ENCODE measurements around the gene CHRNB4.

CHRNB4 gene

DNA sequence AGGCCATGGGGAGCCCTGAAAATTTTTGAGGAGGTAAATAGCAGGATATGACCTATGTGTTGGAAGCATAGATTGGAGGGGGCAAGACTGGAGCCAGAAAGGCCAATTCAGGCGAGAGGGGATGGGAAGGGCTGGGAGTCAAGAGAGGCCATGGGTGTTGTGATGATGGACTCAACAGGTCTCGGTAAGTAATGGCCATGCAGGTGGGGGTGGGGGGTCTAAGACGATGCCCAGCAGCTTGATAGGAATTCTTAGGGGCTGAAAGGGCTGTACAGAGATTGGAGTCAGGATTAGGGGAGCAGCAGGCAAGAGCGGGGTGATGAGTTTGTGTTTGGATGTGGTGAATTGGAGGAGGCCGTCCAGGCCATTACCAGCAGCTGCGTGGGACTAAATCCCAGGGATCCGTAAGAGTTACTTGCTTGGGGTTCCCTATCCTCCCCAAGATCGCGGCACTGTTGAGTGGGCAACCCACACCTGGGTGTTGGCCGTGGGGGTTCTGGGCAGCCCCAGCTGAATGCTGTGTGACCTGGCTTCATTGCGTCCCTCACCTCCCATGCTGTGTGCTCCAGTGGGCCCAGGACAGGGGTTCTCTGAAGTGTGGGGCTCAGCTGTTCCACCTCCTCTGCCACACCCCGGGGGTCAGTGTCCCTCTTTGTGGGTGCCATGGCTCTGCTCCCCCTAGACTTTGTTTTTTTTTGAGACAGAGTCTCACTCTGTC lies 41.8 kb upstream of the CHRNB4 start:
- TF ChIP-seq CTCF (IDR thresholded peaks at IDR 0.05; ENCODE audit: low read depth, low read length), result no peak
- no peak for TF ChIP-seq POLR2A (IDR thresholded peaks at IDR 0.05; ENCODE audit: extremely low read depth, insufficient read length)
- TF ChIP-seq MAX (IDR thresholded peaks at IDR 0.05; ENCODE audit: low read depth, low read length), result no peak
- no peak for TF ChIP-seq MYC (IDR thresholded peaks at IDR 0.05; ENCODE audit: low read depth, low read length)
- DNase-seq (ENCODE audit: low read depth), result no peak
- no peak overlapping the region for H3K4me3 ChIP-seq (ENCODE audit: low read depth, low read length)

DNA sequence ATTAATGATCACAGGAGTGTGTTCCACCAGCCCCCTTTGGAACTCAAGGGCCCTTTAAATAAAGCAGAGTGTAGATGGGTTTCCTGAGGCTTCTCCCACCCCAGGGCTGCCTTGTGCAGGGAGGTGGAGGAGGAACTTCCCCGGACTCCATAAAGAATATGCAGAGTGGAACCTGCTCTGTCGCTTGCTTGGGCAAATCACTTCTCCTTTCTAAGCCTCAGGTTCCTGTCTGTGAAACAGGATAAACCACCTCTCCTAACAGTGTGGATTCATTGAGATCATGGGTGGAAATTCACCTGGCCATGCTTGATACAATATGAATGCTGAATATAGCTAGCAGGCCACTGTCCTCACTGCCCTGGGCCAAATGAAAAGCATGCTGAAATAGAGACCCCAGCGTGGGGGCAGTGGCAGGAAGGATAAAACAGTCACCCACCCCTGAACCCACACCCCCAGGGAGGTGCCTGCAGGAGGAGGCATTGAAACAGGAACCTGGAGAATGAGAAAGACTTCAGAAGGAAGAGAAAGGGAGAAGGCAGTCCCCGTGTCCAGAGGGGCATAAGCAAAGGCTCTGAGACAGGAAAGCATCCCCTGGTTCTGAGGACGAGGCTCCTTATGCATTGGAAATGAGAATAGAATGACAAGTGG lies 41.1 kb upstream of the CHRNB4 start:
- DNase-seq (ENCODE audit: low read depth), result peak; percentile 48
- H3K4me3 ChIP-seq (ENCODE audit: low read depth, low read length), result no peak overlapping the region

DNA sequence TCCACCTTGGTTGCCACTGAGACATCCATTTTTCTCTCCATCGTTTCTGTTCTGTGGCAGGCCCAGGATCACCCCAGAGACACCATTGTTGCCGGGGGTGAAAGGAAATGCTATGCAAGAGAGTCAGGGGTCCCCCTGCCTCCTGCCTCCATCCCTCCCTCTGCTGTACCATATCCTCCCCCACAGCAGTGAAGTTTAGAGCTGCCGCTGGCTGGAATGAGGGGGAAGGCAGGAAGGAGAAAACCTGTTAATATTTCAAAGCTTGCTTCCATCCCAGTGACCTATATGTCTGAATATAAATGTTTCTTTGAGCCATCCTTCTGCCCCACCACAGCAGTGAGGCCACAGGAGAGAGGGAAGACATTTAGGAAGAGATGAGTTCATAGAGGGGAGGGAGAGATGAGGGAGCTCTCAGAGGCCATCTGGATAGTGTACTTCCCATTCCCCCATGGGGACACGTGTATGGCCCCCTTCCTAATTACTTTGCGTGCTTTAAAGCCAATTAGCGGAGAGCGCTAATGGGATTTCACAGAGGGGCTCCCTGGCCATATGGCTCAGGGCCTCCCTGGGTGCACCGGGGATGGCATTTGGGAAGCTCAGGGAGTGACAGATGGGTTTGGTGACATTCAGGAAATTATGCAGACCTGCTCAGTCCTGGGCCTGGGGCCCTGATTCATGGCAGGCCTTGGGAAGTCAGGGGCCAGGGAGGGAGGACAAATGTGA lies 40.4 kb upstream of the CHRNB4 start:
- DNase-seq (ENCODE audit: low read depth), result peak; percentile 7
- TF ChIP-seq POLR2A (IDR thresholded peaks at IDR 0.05; ENCODE audit: extremely low read depth, insufficient read length) (no peak), MYC (IDR thresholded peaks at IDR 0.05; ENCODE audit: low read depth, low read length) (no peak), MAX (IDR thresholded peaks at IDR 0.05; ENCODE audit: low read depth, low read length) (no peak), CTCF (IDR thresholded peaks at IDR 0.05; ENCODE audit: low read depth, low read length) (no peak)

More for the DNA sequence above, 41.1 kb upstream of the CHRNB4 start:
- TF ChIP-seq MAX (IDR thresholded peaks at IDR 0.05; ENCODE audit: low read depth, low read length), result no peak
- TF ChIP-seq CTCF (IDR thresholded peaks at IDR 0.05; ENCODE audit: low read depth, low read length), result no peak
- no peak for TF ChIP-seq POLR2A (IDR thresholded peaks at IDR 0.05; ENCODE audit: extremely low read depth, insufficient read length)
- 0 out of 2 replicates have a peak, but pooled peaks have one; percentile 11 for TF ChIP-seq MYC (IDR thresholded peaks at IDR 0.05; ENCODE audit: low read depth, low read length)

DNA sequence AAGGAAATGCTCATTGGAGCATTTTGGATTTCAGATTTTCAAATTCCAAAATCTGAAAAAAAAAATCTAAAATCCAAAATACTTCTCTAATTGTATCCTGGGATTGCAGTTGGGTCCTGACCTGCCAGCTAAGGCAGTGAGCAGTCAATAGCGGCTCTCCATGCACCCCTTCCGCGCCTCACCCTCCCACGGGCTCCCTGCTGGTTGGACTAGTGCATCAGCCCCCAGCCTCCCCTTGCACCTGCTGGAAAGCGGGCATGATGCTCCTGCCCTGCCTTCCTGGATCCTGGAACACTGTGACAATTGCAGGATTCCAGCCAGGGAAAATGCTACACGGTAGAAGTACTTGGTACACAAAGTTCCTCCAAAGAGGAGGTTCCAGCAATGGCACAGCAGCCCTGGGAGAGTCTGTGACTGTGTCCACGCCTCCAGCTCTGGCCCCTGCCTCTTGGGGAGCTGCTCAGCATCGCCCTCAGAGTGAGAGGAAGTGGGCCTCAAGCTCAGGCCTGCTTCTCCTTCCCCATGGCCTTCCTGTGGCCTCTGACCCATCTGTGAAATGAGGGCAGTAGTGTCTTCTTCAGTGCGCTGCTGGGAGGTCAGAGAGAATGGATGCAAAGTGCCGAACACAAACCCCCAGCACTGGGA lies 39.5 kb upstream of the CHRNB4 start:
- no peak overlapping the region for H3K4me3 ChIP-seq (ENCODE audit: low read depth, low read length)
- TF ChIP-seq CTCF (IDR thresholded peaks at IDR 0.05; ENCODE audit: low read depth, low read length) (no peak), POLR2A (IDR thresholded peaks at IDR 0.05; ENCODE audit: extremely low read depth, insufficient read length) (no peak), MYC (IDR thresholded peaks at IDR 0.05; ENCODE audit: low read depth, low read length) (no peak)
- DNase-seq (ENCODE audit: low read depth), result peak; percentile 55

More for the DNA sequence above, 40.4 kb upstream of the CHRNB4 start:
- H3K4me3 ChIP-seq (ENCODE audit: low read depth, low read length), result no peak overlapping the region

DNA sequence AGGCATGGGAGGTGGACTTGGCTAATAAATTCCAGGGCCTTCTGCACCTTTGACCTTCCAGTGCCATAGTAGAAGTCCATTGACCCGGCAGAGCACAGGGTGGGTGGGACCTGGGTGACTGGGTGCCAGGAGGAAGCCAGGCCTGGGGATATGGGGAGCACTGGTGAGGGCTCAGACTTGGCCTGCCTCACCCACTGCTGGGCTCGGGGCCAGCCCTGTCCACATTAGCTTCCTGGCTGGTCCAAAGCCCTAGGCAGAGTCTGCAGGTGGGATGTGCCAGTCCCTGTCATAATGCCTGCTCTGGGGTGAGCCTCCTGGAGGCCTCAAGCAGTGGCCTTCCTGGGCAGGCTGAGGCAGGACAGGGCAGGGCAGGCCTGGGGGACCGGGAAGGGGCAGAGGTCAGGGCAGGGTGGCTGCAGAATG lies 38.1 kb upstream of the CHRNB4 start:
- H3K4me3 ChIP-seq (ENCODE audit: low read depth, low read length), result no peak overlapping the region
- TF ChIP-seq POLR2A (IDR thresholded peaks at IDR 0.05; ENCODE audit: extremely low read depth, insufficient read length), result no peak
- TF ChIP-seq MAX (IDR thresholded peaks at IDR 0.05; ENCODE audit: low read depth, low read length), result no peak
- no peak for TF ChIP-seq CTCF (IDR thresholded peaks at IDR 0.05; ENCODE audit: low read depth, low read length)
- no peak for TF ChIP-seq MYC (IDR thresholded peaks at IDR 0.05; ENCODE audit: low read depth, low read length)

More for the DNA sequence above, 38.1 kb upstream of the CHRNB4 start:
- DNase-seq (ENCODE audit: low read depth), result no peak
